ENCODE data around the gene NR1I3. TPM values are rescaled to one million over a fixed set of nuclear protein-coding genes. Genes with fewer than 3 reads are reported as not detected.

The NR1I3 gene
- total RNA-seq, 1 donor from 2014 or later = not detected

GRCh38 chr1:161198897-161199431, 39.0 kb downstream of the NR1I3 start, which contains the start of gene ADAMTS4:
ADAMTS4 (minus strand) TSS chr1:161199054; CDS start chr1:161198627, 427 bp downstream.
- peaks cover 66% of the 10 kb centered on the region for H3K4me1 ChIP-seq
- peaks cover 3% of the 10 kb centered on the region for H3K36me3 ChIP-seq
- H3K27ac Mint-ChIP-seq = peak within 1 kb of the TSS; percentile 90
- no peak within 1 kb of the TSS for H3K9ac ChIP-seq
- peaks cover 17% of the 10 kb centered on the region for H3K79me2 ChIP-seq (ENCODE audit: low read depth)
- H3K27ac ChIP-seq = no peak within 1 kb of the TSS
- H4K20me1 ChIP-seq (ENCODE audit: low read depth) = no peaks in the 10 kb centered on the region
- no peaks in the 10 kb centered on the region for H3K27me3 ChIP-seq
- peak within 1 kb of the TSS; percentile 40 for H3K4me3 ChIP-seq
- no peaks in the 10 kb centered on the region for H3K9me3 Mint-ChIP-seq
- H3K27me3 Mint-ChIP-seq (ENCODE audit: insufficient read depth, low read depth) = peaks cover 3% of the 10 kb centered on the region
- peak within 1 kb of the TSS; percentile 60 for H2AFZ ChIP-seq (replicated peaks)
- TF ChIP-seq EZH2 (IDR thresholded peaks at IDR 0.05) = no peak
- no peak for TF ChIP-seq EZH2phosphoT487 (IDR thresholded peaks at IDR 0.05)
- no peak for TF ChIP-seq CTCF (IDR thresholded peaks at IDR 0.05)
- H3K4me3 Mint-ChIP-seq = peak within 1 kb of the TSS; percentile 52
- peaks cover 67% of the 10 kb centered on the region for H3K4me1 Mint-ChIP-seq
- DNase-seq (ENCODE audit: low spot score) = peak; percentile 74
- H3K9me3 ChIP-seq (ENCODE audit: low read depth) = no peaks in the 10 kb centered on the region
- peak within 1 kb of the TSS; percentile 83 for H3K4me2 ChIP-seq
- peaks cover 45% of the 10 kb centered on the region for H3F3A ChIP-seq (ENCODE audit: low read depth)
- peaks cover under 1% of the 10 kb centered on the region for H3K36me3 Mint-ChIP-seq

- H3K27me3 Mint-ChIP-seq (ENCODE audit: insufficient read depth, low read depth) = peaks cover 3% of the 10 kb centered on the region
- Histone ChIP-seq H3K27me3 (no peaks in the 10 kb centered on the region), H4K20me1 (ENCODE audit: low read depth) (no peaks in the 10 kb centered on the region), H3K27ac (no peak overlapping the region), H3K9me3 (ENCODE audit: low read depth) (no peaks in the 10 kb centered on the region), H3K4me1 (peaks cover 65% of the 10 kb centered on the region), H2AFZ (replicated peaks) (peak overlapping the region; percentile 60), H3F3A (ENCODE audit: low read depth) (peaks cover 42% of the 10 kb centered on the region), H3K36me3 (no peaks in the 10 kb centered on the region), H3K79me2 (ENCODE audit: low read depth) (peaks cover 11% of the 10 kb centered on the region), H3K4me2 (peak overlapping the region; percentile 83), H3K9ac (no peak overlapping the region), H3K4me3 (peak overlapping the region; percentile 40)
- H3K4me1 Mint-ChIP-seq = peaks cover 61% of the 10 kb centered on the region
- H3K36me3 Mint-ChIP-seq = no peaks in the 10 kb centered on the region
- H3K9me3 Mint-ChIP-seq = no peaks in the 10 kb centered on the region
- peak overlapping the region; percentile 28 for H3K4me3 Mint-ChIP-seq
- TF ChIP-seq EZH2phosphoT487 (IDR thresholded peaks at IDR 0.05) (no peak), EZH2 (IDR thresholded peaks at IDR 0.05) (no peak), CTCF (IDR thresholded peaks at IDR 0.05) (peak; percentile 32)
- DNase-seq (ENCODE audit: low spot score) = peak; percentile 87
- H3K27ac Mint-ChIP-seq = peak overlapping the region; percentile 57
These were observed 39.7 kb downstream of the NR1I3 start for GRCh38 chr1:161198194-161198896.

GRCh38 chr1:161197560-161198193, 40.3 kb downstream of the NR1I3 start:
- no peaks in the 10 kb centered on the region for H3K27me3 ChIP-seq
- H4K20me1 ChIP-seq (ENCODE audit: low read depth) = no peaks in the 10 kb centered on the region
- no peak for DNase-seq (ENCODE audit: low spot score)
- H3K27me3 Mint-ChIP-seq (ENCODE audit: insufficient read depth, low read depth) = peaks cover 3% of the 10 kb centered on the region
- H3K27ac ChIP-seq = peak overlapping the region; percentile 5
- peaks cover 58% of the 10 kb centered on the region for H3K4me1 ChIP-seq
- H3K4me1 Mint-ChIP-seq = peaks cover 62% of the 10 kb centered on the region
- H3K4me2 ChIP-seq = peak overlapping the region; percentile 83
- no peak for TF ChIP-seq EZH2phosphoT487 (IDR thresholded peaks at IDR 0.05)
- TF ChIP-seq CTCF (IDR thresholded peaks at IDR 0.05) = no peak
- TF ChIP-seq EZH2 (IDR thresholded peaks at IDR 0.05) = no peak
- peak overlapping the region; percentile 64 for H3K4me3 Mint-ChIP-seq
- no peak overlapping the region for H2AFZ ChIP-seq (replicated peaks)
- peaks cover 42% of the 10 kb centered on the region for H3F3A ChIP-seq (ENCODE audit: low read depth)
- peak overlapping the region; percentile 40 for H3K4me3 ChIP-seq
- peaks cover 4% of the 10 kb centered on the region for H3K79me2 ChIP-seq (ENCODE audit: low read depth)
- no peaks in the 10 kb centered on the region for H3K36me3 Mint-ChIP-seq
- H3K9ac ChIP-seq = no peak overlapping the region
- no peaks in the 10 kb centered on the region for H3K9me3 ChIP-seq (ENCODE audit: low read depth)
- H3K27ac Mint-ChIP-seq = peak overlapping the region; percentile 90
- H3K9me3 Mint-ChIP-seq = no peaks in the 10 kb centered on the region
- H3K36me3 ChIP-seq = no peaks in the 10 kb centered on the region

Measured in neural progenitor cell (in vitro differentiated cells).